ENCODE results near the gene INPP4B.

DNA sequence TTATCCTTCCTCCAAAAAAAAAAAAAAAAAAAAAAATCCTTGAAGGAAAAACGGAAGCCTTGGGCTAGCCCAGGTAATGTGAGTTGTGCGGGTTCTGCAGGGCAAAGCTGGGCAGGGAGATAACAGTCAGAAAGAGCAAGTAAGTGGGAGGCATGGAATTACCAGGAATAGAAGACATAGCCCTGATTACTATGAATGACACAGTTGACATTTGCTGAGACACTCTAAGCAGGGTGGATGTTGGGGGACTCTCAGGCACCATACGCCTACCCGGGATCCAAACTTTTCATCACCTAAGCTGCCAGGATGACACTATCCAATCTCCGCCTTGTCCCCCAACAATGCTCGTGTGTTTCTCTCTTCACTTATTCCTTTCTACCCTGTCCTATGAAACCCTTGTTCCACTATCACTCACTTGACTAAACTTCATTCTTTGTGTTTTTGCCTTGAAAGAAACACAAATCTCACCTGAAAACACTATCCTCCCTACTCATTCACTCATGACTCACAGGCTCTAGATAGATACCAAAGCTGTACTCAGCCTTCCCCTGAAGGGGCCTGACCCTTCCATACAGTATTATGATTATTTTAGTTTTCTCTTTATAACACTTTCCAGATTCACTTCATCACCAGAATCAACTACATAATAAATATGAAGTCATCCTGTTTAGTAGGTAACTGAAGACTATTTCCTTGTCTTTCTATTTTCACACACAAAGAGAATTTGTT lies 158.4 kb downstream of the INPP4B start:
- TF ChIP-seq, protein P1, sequence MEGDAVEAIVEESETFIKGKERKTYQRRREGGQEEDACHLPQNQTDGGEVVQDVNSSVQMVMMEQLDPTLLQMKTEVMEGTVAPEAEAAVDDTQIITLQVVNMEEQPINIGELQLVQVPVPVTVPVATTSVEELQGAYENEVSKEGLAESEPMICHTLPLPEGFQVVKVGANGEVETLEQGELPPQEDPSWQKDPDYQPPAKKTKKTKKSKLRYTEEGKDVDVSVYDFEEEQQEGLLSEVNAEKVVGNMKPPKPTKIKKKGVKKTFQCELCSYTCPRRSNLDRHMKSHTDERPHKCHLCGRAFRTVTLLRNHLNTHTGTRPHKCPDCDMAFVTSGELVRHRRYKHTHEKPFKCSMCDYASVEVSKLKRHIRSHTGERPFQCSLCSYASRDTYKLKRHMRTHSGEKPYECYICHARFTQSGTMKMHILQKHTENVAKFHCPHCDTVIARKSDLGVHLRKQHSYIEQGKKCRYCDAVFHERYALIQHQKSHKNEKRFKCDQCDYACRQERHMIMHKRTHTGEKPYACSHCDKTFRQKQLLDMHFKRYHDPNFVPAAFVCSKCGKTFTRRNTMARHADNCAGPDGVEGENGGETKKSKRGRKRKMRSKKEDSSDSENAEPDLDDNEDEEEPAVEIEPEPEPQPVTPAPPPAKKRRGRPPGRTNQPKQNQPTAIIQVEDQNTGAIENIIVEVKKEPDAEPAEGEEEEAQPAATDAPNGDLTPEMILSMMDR (IDR thresholded peaks at IDR 0.05; ENCODE audit: low read depth, low read length) = no peak
- TF ChIP-seq POLR2A (IDR thresholded peaks at IDR 0.05; ENCODE audit: extremely low read depth, insufficient read length) (no peak), MYC (IDR thresholded peaks at IDR 0.05; ENCODE audit: low read depth, low read length) (no peak)

All from NB4 (cell line).